ENCODE data around the gene AEBP2. TPM values are rescaled to one million over a fixed set of nuclear protein-coding genes. Genes with fewer than 3 reads are reported as not detected.
"Not testable (repeated sequence)": the region's sequence is repeated elsewhere in the genome, so short reads cannot be mapped to it uniquely, and the experiment has no call there.

AEBP2 gene, protein sequence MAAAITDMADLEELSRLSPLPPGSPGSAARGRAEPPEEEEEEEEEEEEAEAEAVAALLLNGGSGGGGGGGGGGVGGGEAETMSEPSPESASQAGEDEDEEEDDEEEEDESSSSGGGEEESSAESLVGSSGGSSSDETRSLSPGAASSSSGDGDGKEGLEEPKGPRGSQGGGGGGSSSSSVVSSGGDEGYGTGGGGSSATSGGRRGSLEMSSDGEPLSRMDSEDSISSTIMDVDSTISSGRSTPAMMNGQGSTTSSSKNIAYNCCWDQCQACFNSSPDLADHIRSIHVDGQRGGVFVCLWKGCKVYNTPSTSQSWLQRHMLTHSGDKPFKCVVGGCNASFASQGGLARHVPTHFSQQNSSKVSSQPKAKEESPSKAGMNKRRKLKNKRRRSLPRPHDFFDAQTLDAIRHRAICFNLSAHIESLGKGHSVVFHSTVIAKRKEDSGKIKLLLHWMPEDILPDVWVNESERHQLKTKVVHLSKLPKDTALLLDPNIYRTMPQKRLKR
- total RNA-seq = 10 to 100 TPM; 28.4 to 52.8 (median 42.8) TPM
- polyA plus RNA-seq = 10 to 100 TPM in 2 of 3 donors, 1 to 10 TPM in 1; 7.8 to 11.4 (median 10.2) TPM

DNA sequence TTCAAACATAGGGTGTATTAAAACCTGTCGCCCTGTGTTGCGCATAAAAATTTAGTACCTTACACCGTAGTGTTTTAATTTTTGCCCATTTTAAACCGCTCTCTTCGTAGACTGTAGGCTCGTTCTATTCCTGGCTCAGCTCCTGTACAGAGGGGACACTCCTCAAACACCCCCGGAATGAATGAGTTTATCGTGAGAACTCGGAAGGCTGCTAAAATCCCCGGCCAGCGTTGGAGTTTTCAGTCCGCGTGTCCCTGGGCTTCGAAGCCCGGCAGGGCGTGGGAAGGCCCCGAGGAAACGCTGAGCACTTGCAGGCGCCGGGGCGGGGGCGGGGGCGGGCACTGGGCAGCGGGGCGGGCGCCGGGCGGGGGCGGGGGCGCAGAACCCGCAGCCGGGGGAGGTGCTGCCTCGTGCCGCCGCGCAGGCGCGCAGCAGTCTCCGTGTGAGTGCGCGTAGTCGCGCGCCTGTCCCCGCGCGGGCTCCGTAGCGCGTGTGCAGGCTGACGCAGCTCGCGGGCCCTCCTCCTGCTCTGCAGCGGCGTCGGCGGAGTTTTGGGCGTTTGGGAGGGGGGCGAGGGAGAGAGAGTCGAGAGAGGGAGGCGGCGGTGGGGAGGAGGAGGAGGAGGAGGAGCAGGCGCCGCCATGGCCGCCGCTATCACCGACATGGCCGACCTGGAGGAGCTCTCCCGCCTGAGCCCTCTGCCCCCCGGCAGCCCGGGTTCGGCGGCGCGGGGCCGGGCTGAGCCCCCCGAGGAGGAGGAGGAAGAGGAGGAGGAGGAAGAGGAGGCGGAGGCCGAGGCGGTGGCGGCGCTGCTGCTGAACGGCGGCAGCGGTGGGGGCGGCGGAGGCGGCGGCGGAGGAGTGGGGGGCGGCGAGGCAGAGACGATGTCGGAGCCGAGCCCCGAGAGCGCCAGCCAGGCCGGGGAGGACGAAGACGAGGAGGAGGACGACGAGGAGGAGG, at the start of gene AEBP2:
Gene AEBP2 (plus strand): TSS at position 434 of the 960 bp plus-strand sequence. CDS start 208 bp downstream, at position 642.
- no peaks in the 10 kb centered on the region for H3K9me3 ChIP-seq
- 5% methylated on average over 101 to 102 of the region's 102 CpGs for WGBS, 2 donors
- H3K4me3 ChIP-seq = peak within 1 kb of the TSS; percentile 86 to 100 (median 94)
- H3K27me3 ChIP-seq = no peaks in the 10 kb centered on the region
- H3K36me3 ChIP-seq = no peaks in the 10 kb centered on the region
- peak; percentile 98 for DNase-seq
- peak in 2 of 4 donors; percentile 23 to 78 for TF ChIP-seq EP300 (IDR thresholded peaks at IDR 0.05)
- peak; percentile 84 to 93 (median 90) for TF ChIP-seq POLR2AphosphoS5 (IDR thresholded peaks at IDR 0.05)
- TF ChIP-seq CTCF (IDR thresholded peaks at IDR 0.05) = no peak
- TF ChIP-seq POLR2A (IDR thresholded peaks at IDR 0.05) = peak; percentile 71 to 78
- H3K27ac ChIP-seq = peak within 1 kb of the TSS; percentile 85 to 97 (median 94)
- intact Hi-C loops (cut with DNase I) = no loop called here
- H3K4me1 ChIP-seq = peaks cover 0 to 31% (median 22%) of the 10 kb centered on the region in 4 donors

- H3K27me3 ChIP-seq = no peaks in the 10 kb centered on the region
These were observed 49.2 kb upstream of the AEBP2 start for GRCh38 chr12:19390051-19390598.

GRCh38 chr12:19392644-19393043, 46.6 kb upstream of the AEBP2 start:
- H3K4me3 ChIP-seq; DNase-seq; H3K9me3 ChIP-seq; H3K27me3 ChIP-seq; H3K27ac ChIP-seq; intact Hi-C loops (cut with DNase I); H3K36me3 ChIP-seq: not testable (repeated sequence)
- WGBS, 2 donors = 93 to 94% methylated on average over 8 of the region's 8 CpGs
- peaks cover 0 to 15% (median 7%) of the 10 kb centered on the region in 4 donors for H3K4me1 ChIP-seq

More at GRCh38 chr12:19390051-19390598, 49.2 kb upstream of the AEBP2 start:
- 64 to 71% methylated on average over 3 of the region's 3 CpGs for WGBS, 2 donors
- H3K27ac ChIP-seq = peak overlapping the region in 2 of 4 donors; percentile 26 to 31
- H3K36me3 ChIP-seq = no peaks in the 10 kb centered on the region
- no peak for DNase-seq
- H3K4me3 ChIP-seq = no peak overlapping the region
- no peaks in the 10 kb centered on the region for H3K9me3 ChIP-seq
- peaks cover 0 to 18% (median 7%) of the 10 kb centered on the region in 4 donors for H3K4me1 ChIP-seq
- no peak for TF ChIP-seq POLR2A (IDR thresholded peaks at IDR 0.05)
- peak in 3 of 4 donors; percentile 20 to 41 (median 31) for TF ChIP-seq POLR2AphosphoS5 (IDR thresholded peaks at IDR 0.05)
- intact Hi-C loops (cut with DNase I) = no loop called here

GRCh38 chr12:19394385-19394784, 44.9 kb upstream of the AEBP2 start:
- no peak for TF ChIP-seq POLR2AphosphoS5 (IDR thresholded peaks at IDR 0.05)
- no peak for TF ChIP-seq POLR2A (IDR thresholded peaks at IDR 0.05)
- TF ChIP-seq EP300 (IDR thresholded peaks at IDR 0.05) = no peak
- TF ChIP-seq CTCF (IDR thresholded peaks at IDR 0.05) = no peak
- Histone ChIP-seq H3K9me3 (no peaks in the 10 kb centered on the region), H3K36me3 (no peaks in the 10 kb centered on the region), H3K4me1 (peaks cover 0 to 12% (median 7%) of the 10 kb centered on the region in 4 donors), H3K4me3 (no peak overlapping the region), H3K27me3 (no peaks in the 10 kb centered on the region), H3K27ac (no peak overlapping the region)
- intact Hi-C loops (cut with DNase I) = no loop called here
- WGBS, 2 donors = 80 to 89% methylated on average over 2 of the region's 2 CpGs
- no peak for DNase-seq

DNA sequence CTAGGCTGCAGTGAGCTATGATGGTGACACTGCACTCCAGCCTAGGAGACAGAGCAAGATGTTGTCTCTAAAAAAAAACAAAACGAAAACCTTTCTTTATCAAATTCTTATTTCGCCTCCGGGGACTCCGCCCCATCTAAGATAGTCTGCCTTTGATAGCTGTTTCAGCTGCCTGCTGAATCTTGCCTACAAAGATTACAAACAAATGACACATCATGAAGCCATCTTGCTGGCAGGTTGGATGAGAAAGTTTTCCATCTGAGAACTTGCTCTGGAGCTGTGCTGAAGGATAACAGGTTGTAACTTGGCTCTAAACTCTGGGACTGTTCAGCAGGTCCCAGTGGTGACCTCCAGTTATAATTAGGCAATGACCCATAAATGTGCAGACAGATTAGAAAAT, 41.8 kb upstream of the AEBP2 start:
- Histone ChIP-seq H3K27ac (no peak overlapping the region), H3K36me3 (no peaks in the 10 kb centered on the region), H3K4me1 (no peaks in the 10 kb centered on the region), H3K9me3 (no peaks in the 10 kb centered on the region), H3K4me3 (no peak overlapping the region), H3K27me3 (no peaks in the 10 kb centered on the region)
- intact Hi-C loops (cut with DNase I) = no loop called here
- WGBS, 2 donors = 89 to 90% methylated on average over 4 of the region's 4 CpGs
- TF ChIP-seq EP300 (IDR thresholded peaks at IDR 0.05) (no peak), POLR2AphosphoS5 (IDR thresholded peaks at IDR 0.05) (no peak), CTCF (IDR thresholded peaks at IDR 0.05) (no peak), POLR2A (IDR thresholded peaks at IDR 0.05) (no peak)
- no peak for DNase-seq
